Measurements from ENCODE around the gene SFN.
"Not testable (repeated sequence)": the region's sequence is repeated elsewhere in the genome, so short reads cannot be mapped to it uniquely, and the experiment has no call there.

The SFN gene

GRCh38 chr1:26829184-26829911 lies 33.6 kb upstream of the SFN start:
- H3K4me1 ChIP-seq: no peaks in the 10 kb centered on the region
- TF ChIP-seq CTCF (IDR thresholded peaks at IDR 0.05; ENCODE audit: low read depth, low read length): no peak

GRCh38 chr1:26831059-26831458 lies 31.9 kb upstream of the SFN start:
- H3K36me3 ChIP-seq: no peaks in the 10 kb centered on the region
- TF ChIP-seq CTCF (IDR thresholded peaks at IDR 0.05; ENCODE audit: low read depth, low read length): no peak
- H3K27me3 ChIP-seq: no peaks in the 10 kb centered on the region
- no peaks in the 10 kb centered on the region for H3K9me3 ChIP-seq
- no peaks in the 10 kb centered on the region for H3K4me1 ChIP-seq
- H3K4me3 ChIP-seq (ENCODE audit: low read depth, low read length): no peak overlapping the region
- no peak for DNase-seq

More at GRCh38 chr1:26829184-26829911, 33.6 kb upstream of the SFN start:
- H3K27me3 ChIP-seq: no peaks in the 10 kb centered on the region
- DNase-seq: no peak
- no peaks in the 10 kb centered on the region for H3K9me3 ChIP-seq
- H3K36me3 ChIP-seq: no peaks in the 10 kb centered on the region
- no peak overlapping the region for H3K4me3 ChIP-seq (ENCODE audit: low read depth, low read length)

GRCh38 chr1:26831546-26832248 lies 31.3 kb upstream of the SFN start:
- Histone ChIP-seq H3K4me3 (ENCODE audit: low read depth, low read length) (no peak overlapping the region), H3K9me3 (no peaks in the 10 kb centered on the region), H3K36me3 (no peaks in the 10 kb centered on the region), H3K4me1 (no peaks in the 10 kb centered on the region), H3K27me3 (no peaks in the 10 kb centered on the region)
- TF ChIP-seq CTCF (IDR thresholded peaks at IDR 0.05; ENCODE audit: low read depth, low read length): no peak
- no peak for DNase-seq

- Histone ChIP-seq H3K36me3 (no peaks in the 10 kb centered on the region), H3K27me3 (no peaks in the 10 kb centered on the region), H3K9me3 (no peaks in the 10 kb centered on the region), H3K4me1 (no peaks in the 10 kb centered on the region), H3K4me3 (ENCODE audit: low read depth, low read length) (no peak overlapping the region)
- no peak for TF ChIP-seq CTCF (IDR thresholded peaks at IDR 0.05; ENCODE audit: low read depth, low read length)
- DNase-seq: no peak
Observed at GRCh38 chr1:26832249-26832960, 30.5 kb upstream of the SFN start.

- no peaks in the 10 kb centered on the region for H3K36me3 ChIP-seq
- DNase-seq: no peak
- H3K4me1 ChIP-seq: no peaks in the 10 kb centered on the region
- no peaks in the 10 kb centered on the region for H3K27me3 ChIP-seq
- no peaks in the 10 kb centered on the region for H3K9me3 ChIP-seq
- TF ChIP-seq CTCF (IDR thresholded peaks at IDR 0.05; ENCODE audit: low read depth, low read length): no peak
- H3K4me3 ChIP-seq (ENCODE audit: low read depth, low read length): no peak overlapping the region
Observed at GRCh38 chr1:26833432-26834405, 29.2 kb upstream of the SFN start.

- H3K4me3 ChIP-seq (ENCODE audit: low read depth, low read length); DNase-seq; H3K9me3 ChIP-seq; H3K27me3 ChIP-seq; H3K4me1 ChIP-seq; H3K36me3 ChIP-seq: not testable (repeated sequence)
Observed at GRCh38 chr1:26837665-26838064, 25.3 kb upstream of the SFN start.

All from BE2C (cell line).